T-helper 1 cell treated with Interleukin-12 subunit alpha and Interleukin-12 subunit beta and Interleukin-4 antibody, amounts not matched to agents 30 μg/mL and 1 μg/mL, for 36 hours (primary cell): ENCODE data around the gene KRTAP10-7.
"Not testable (repeated sequence)": the region's sequence is repeated elsewhere in the genome, so short reads cannot be mapped to it uniquely, and the experiment has no call there.

Experiments
- H3K27ac Mint-ChIP-seq: one replicate; pipeline ENCODE4 v1.8.0; 2021; ENCODE audit warnings: mild to moderate bottlenecking, mixed read lengths
- H3K27me3 Mint-ChIP-seq: one replicate; pipeline ENCODE4 v1.8.0; 2021; ENCODE audit warnings: low read depth, mixed read lengths
- H3K36me3 Mint-ChIP-seq: one replicate; pipeline ENCODE4 v1.8.0; 2021; ENCODE audit warnings: low read depth, mixed read lengths
- H3K4me1 Mint-ChIP-seq: one replicate; pipeline ENCODE4 v1.8.0; 2021; ENCODE audit warnings: low read depth, mixed read lengths
- H3K4me3 Mint-ChIP-seq: one replicate; pipeline ENCODE4 v1.8.0; 2021; ENCODE audit warnings: mild to moderate bottlenecking, moderate library complexity, mixed read lengths
- H3K9me3 Mint-ChIP-seq: one replicate; pipeline ENCODE4 v1.8.0; 2021; ENCODE audit warnings: mixed read lengths

KRTAP10-7 gene

DNA sequence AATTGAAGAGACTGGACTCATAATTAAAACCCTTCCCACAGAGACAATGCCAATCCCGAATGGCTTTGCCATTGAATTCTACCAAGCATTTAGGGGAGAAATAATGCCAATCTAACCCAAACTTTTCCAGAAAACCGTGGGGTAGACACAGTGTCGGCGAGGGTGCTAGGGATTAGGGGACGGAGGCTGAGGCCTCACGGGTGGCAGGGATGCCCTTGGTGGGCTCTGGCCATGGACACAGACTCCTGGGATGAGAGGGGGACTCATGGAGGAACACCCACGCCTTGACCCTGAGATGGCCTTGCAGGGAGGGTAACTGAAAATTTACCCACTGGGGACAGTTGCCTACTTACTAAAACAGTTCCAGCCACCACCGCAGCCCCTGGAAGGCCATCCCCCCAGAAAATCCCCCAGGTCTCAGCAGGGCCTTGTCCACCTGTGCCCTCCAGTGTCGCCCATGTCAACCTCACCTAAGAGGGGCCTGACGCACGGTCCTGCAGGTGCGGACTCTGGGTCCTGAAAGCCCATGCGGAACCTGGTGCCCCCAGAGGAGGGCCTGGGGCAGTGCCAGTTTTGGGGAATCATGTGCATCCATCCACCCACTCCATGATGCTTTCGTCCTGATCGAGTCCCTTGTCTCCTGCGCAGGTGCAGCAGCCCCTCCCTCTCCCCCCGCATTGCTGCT, 21.9 kb upstream of the KRTAP10-7 start:
- Mint-ChIP-seq H3K9me3 (peaks cover 51% of the 10 kb centered on the region), H3K36me3 (peaks cover 3% of the 10 kb centered on the region), H3K4me3 (no peak overlapping the region), H3K27me3 (peaks cover 5% of the 10 kb centered on the region), H3K4me1 (peaks cover 6% of the 10 kb centered on the region), H3K27ac (no peak overlapping the region)

DNA sequence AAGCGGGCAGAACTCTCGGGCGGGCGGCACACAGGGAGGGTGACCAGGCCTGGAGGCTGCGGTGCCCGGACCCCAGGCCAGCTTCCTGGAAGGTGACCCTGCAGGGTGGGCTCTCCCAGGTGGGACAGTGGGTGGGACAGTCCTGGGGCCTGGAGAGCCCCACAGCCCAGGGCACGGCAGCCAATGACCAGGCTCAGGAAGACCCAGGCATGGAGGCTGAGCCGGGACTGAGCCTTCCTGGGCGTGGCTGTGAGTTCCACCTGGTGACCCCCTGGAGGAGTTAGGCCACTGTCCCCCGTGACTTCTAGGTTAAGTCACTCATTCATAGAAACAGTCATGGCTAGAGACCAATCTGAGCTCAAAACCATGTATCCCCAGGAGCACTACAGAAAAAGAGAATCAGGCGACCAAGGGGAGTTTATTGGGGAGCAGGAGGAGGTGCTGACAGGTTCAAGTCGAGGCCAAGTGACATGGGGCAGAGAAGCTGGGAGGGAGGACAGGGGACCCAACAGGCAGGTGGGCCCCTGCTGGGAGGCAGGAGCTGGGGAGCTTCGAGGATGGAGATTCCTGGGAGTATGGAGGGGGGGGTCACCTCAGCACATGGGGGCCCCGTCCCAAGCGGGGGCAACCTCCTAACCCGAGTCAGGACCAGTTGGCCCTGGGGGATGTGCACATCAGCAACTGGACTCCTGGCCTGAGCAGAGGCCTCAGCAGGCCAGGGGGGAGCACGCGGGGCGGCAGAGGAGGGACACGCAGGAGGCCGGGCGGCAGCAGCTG, 21.2 kb upstream of the KRTAP10-7 start:
- H3K4me1 Mint-ChIP-seq: peaks cover 14% of the 10 kb centered on the region
- peaks cover 7% of the 10 kb centered on the region for H3K27me3 Mint-ChIP-seq
- H3K4me3 Mint-ChIP-seq: no peak overlapping the region
- peaks cover 3% of the 10 kb centered on the region for H3K36me3 Mint-ChIP-seq
- H3K9me3 Mint-ChIP-seq: peaks cover 51% of the 10 kb centered on the region
- no peak overlapping the region for H3K27ac Mint-ChIP-seq

DNA sequence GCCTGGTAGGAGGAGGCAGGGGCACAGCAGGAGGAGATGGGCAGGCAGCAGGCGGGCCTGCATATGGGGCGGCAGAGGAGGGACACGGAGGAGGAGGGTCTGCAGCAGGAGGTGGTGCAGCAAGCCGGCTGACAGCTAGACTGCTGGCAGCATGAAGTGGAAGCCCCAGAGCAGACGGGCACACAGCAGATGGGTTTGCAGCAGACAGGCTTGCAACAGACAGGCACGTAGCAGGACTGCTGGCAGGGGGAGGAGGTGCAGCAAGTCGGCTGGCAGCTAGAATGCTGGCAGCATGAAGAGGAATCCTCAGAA, 20.6 kb upstream of the KRTAP10-7 start:
- H3K4me3 Mint-ChIP-seq: no peak overlapping the region
- peaks cover 3% of the 10 kb centered on the region for H3K36me3 Mint-ChIP-seq
- peaks cover 11% of the 10 kb centered on the region for H3K27me3 Mint-ChIP-seq

GRCh38 chr21:44580231-44580821, 20.1 kb upstream of the KRTAP10-7 start, which contains the start of gene KRTAP10-5:
Gene KRTAP10-5, minus strand, starts transcription at chr21:44580604. Its CDS starts 26 bp downstream, at chr21:44580578.
- not testable (repeated sequence) for H3K4me3 Mint-ChIP-seq

More for the DNA sequence above, 20.6 kb upstream of the KRTAP10-7 start:
- Mint-ChIP-seq H3K4me1 (peaks cover 16% of the 10 kb centered on the region), H3K9me3 (peaks cover 51% of the 10 kb centered on the region), H3K27ac (no peak overlapping the region)

GRCh38 chr21:44581158-44581557, 19.2 kb upstream of the KRTAP10-7 start:
- H3K4me3 Mint-ChIP-seq: no peak overlapping the region
- H3K36me3 Mint-ChIP-seq: peaks cover 3% of the 10 kb centered on the region
- H3K27me3 Mint-ChIP-seq: peaks cover 17% of the 10 kb centered on the region
- H3K27ac Mint-ChIP-seq: no peak overlapping the region
- peaks cover 44% of the 10 kb centered on the region for H3K9me3 Mint-ChIP-seq
- H3K4me1 Mint-ChIP-seq: peaks cover 15% of the 10 kb centered on the region

More at GRCh38 chr21:44580231-44580821, 20.1 kb upstream of the KRTAP10-7 start, which contains the start of gene KRTAP10-5:
- H3K27me3 Mint-ChIP-seq: peaks cover 13% of the 10 kb centered on the region
- H3K9me3 Mint-ChIP-seq: peaks cover 51% of the 10 kb centered on the region
- H3K4me1 Mint-ChIP-seq: peaks cover 15% of the 10 kb centered on the region
- H3K36me3 Mint-ChIP-seq, H3K27ac Mint-ChIP-seq: not testable (repeated sequence)

DNA sequence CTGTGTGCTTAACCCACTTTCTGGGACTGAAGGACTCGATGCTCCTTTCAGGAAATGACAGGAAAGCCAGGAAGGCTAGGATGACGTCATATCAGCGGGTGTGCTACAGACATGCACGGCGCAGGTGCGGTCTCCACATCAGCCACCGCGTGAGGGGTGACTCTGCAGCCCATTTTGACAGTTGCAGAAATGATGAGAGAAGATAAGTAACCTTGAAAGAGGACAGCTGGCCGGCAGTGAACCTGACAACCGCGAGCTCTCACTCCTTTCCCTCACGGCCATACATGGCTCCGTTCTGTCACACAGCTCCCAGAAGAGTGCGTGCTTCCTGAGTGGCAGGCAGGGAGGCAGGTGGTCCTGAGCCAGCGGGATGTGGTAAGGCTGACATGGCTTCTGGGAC, 18.3 kb upstream of the KRTAP10-7 start:
- Mint-ChIP-seq H3K27me3 (peaks cover 26% of the 10 kb centered on the region), H3K36me3 (peaks cover 3% of the 10 kb centered on the region), H3K27ac (no peak overlapping the region), H3K4me1 (peaks cover 15% of the 10 kb centered on the region), H3K9me3 (peaks cover 37% of the 10 kb centered on the region), H3K4me3 (no peak overlapping the region)

GRCh38 chr21:44583089-44583799, 17.2 kb upstream of the KRTAP10-7 start:
- H3K27me3 Mint-ChIP-seq: peaks cover 38% of the 10 kb centered on the region
- H3K4me3 Mint-ChIP-seq: no peak overlapping the region
- peaks cover 3% of the 10 kb centered on the region for H3K36me3 Mint-ChIP-seq
- H3K9me3 Mint-ChIP-seq: peaks cover 27% of the 10 kb centered on the region
- H3K4me1 Mint-ChIP-seq: peaks cover 15% of the 10 kb centered on the region
- H3K27ac Mint-ChIP-seq: no peak overlapping the region

DNA sequence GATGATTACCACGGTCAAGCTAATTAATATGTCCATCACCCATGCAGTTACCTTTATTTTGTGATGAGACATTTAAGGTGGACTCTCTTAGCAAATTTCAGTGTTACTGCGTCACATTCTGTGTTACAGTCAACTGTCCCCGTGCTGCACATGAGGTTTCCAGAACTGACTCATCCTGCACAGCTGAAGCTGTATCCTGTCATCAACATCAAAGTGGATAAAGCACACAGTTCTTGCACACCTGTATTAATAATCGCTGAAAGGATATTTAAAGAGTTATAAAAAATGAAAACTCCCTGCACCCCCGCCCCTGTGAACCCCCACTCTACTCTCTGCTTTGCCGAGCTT, 16.6 kb upstream of the KRTAP10-7 start:
- Mint-ChIP-seq H3K27me3 (peaks cover 41% of the 10 kb centered on the region), H3K9me3 (peaks cover 25% of the 10 kb centered on the region), H3K4me1 (peaks cover 15% of the 10 kb centered on the region), H3K36me3 (peaks cover 3% of the 10 kb centered on the region), H3K4me3 (no peak overlapping the region), H3K27ac (no peak overlapping the region)

GRCh38 chr21:44585892-44586291, 14.5 kb upstream of the KRTAP10-7 start:
- peaks cover 15% of the 10 kb centered on the region for H3K4me1 Mint-ChIP-seq
- H3K27me3 Mint-ChIP-seq: peaks cover 46% of the 10 kb centered on the region
- peaks cover 3% of the 10 kb centered on the region for H3K36me3 Mint-ChIP-seq
- H3K9me3 Mint-ChIP-seq: peaks cover 19% of the 10 kb centered on the region
- no peak overlapping the region for H3K27ac Mint-ChIP-seq
- no peak overlapping the region for H3K4me3 Mint-ChIP-seq

- Mint-ChIP-seq H3K9me3 (no peaks in the 10 kb centered on the region), H3K27ac (no peak overlapping the region), H3K27me3 (peaks cover 49% of the 10 kb centered on the region), H3K36me3 (no peaks in the 10 kb centered on the region), H3K4me1 (peaks cover 4% of the 10 kb centered on the region), H3K4me3 (no peak overlapping the region)
Observed at GRCh38 chr21:44589094-44589493, 11.3 kb upstream of the KRTAP10-7 start.

DNA sequence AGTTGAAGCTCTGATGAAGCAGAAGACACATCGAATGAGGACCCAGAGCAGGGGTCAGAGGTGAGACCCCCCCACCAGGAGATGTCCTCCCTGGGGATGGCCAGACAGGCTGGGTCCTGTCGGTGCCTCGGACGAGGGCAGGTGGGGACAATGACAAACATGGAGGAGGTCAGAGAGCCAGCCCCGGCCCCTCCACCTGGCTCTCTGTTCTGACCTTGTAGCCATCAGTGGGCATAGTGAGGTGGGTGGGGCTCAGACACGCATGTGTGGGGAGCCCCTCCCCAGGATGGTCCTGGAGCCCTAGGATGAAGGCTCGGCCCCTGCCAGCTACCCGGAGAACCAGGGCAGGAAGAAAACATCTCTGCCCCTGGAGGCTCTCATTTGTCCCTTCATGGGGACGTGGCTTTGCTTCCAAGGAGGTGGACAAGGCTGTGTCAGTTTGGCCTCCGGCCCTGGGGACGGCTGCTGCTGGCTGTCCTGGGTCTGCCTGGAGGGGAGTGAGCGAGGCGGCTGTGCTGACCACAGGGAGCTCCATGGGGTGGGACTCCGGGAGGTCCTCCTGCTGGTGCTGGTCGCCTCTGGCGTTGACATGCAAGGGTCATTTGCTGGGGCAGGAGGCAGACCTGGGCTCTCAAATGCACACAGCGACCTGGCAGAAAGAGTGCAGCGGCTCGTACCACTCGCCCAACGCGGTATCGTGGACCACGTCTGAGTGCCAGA, 10.7 kb upstream of the KRTAP10-7 start:
- Mint-ChIP-seq H3K4me3 (no peak overlapping the region), H3K4me1 (no peaks in the 10 kb centered on the region), H3K36me3 (no peaks in the 10 kb centered on the region), H3K9me3 (no peaks in the 10 kb centered on the region), H3K27ac (no peak overlapping the region), H3K27me3 (peaks cover 45% of the 10 kb centered on the region)

DNA sequence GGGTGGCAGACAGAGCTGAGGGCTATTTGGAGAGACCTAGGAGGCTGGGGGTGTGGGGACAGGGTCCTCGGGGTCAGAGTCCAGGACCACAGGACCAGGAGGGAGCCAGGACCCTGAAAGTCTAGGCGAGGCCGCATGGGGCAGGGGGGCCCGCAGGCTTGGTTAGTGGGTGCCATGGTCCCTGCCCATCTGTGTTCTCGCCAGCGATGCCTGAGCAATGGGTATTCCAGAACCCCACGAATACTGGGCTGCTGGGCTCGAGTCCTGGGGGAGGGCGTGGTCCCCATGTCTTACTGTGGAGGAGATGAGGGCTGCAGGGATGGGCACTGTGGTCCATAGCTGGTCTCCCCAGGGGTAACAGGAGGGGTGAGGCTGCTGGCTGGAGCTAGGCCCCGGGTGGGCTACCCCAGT, 10.1 kb upstream of the KRTAP10-7 start:
- Mint-ChIP-seq H3K4me1 (no peaks in the 10 kb centered on the region), H3K27ac (no peak overlapping the region), H3K27me3 (peaks cover 46% of the 10 kb centered on the region), H3K36me3 (no peaks in the 10 kb centered on the region), H3K9me3 (no peaks in the 10 kb centered on the region), H3K4me3 (no peak overlapping the region)

GRCh38 chr21:44590897-44591800, 9.2 kb upstream of the KRTAP10-7 start:
- H3K4me1 Mint-ChIP-seq, H3K9me3 Mint-ChIP-seq, H3K36me3 Mint-ChIP-seq, H3K27ac Mint-ChIP-seq, H3K4me3 Mint-ChIP-seq: not testable (repeated sequence)
- H3K27me3 Mint-ChIP-seq: peaks cover 39% of the 10 kb centered on the region
